Epithelial cell of proximal tubule (primary cell): ENCODE results near the gene CYSTM1. TPM values are rescaled to one million over a fixed set of nuclear protein-coding genes. Genes with fewer than 3 reads are reported as not detected.

Source experiments
- DNase-seq: peaks from one replicate; pipeline ENCODE4 v3.0.0-alpha.2; 2011; ENCODE audit warnings: low read depth
- H3K4me3 ChIP-seq: 2 replicates; pipeline ENCODE4 v1.5.1; 2011; ENCODE audit warnings: low read depth, mild to moderate bottlenecking, low read length
- total RNA-seq: library from RNA; depleted of rRNA; stranded (reverse); fragments of >200 nt; gene quantifications from 2 replicates; pipeline ENCODE4 v1.2.3, GENCODE V29; 2015
- TF ChIP-seq, protein P1 (sequence below): conservative IDR thresholded peaks from 2 replicates; pipeline ENCODE4 v1.5.1; 2012; ENCODE audit warnings: low read depth, mild to moderate bottlenecking, low read length

CYSTM1 gene
- total RNA-seq, 1 donor from 2014 or later, result 161 TPM

DNA sequence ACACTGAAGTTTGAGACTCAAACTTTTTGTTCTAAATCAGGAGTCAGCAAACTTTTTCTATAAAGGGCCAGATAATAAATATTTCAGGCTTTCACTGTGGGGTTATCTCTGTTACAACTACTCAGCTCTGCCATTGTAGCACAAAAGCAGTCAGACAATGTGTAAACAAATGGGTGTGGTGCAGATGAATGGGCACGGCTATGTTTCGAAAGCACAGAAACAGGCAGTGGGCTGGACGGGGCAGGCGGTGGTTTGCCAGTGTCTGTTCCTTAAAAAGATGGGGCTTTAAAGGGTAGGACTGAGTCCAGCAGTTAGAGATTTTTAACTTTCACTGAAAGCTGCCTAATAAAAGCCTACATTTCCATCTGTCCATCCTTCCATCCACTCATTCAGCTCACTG, 79.0 kb downstream of the CYSTM1 start:
- H3K4me3 ChIP-seq, result no peak overlapping the region
- TF ChIP-seq, protein P1, sequence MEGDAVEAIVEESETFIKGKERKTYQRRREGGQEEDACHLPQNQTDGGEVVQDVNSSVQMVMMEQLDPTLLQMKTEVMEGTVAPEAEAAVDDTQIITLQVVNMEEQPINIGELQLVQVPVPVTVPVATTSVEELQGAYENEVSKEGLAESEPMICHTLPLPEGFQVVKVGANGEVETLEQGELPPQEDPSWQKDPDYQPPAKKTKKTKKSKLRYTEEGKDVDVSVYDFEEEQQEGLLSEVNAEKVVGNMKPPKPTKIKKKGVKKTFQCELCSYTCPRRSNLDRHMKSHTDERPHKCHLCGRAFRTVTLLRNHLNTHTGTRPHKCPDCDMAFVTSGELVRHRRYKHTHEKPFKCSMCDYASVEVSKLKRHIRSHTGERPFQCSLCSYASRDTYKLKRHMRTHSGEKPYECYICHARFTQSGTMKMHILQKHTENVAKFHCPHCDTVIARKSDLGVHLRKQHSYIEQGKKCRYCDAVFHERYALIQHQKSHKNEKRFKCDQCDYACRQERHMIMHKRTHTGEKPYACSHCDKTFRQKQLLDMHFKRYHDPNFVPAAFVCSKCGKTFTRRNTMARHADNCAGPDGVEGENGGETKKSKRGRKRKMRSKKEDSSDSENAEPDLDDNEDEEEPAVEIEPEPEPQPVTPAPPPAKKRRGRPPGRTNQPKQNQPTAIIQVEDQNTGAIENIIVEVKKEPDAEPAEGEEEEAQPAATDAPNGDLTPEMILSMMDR, result no peak
- no peak for DNase-seq

DNA sequence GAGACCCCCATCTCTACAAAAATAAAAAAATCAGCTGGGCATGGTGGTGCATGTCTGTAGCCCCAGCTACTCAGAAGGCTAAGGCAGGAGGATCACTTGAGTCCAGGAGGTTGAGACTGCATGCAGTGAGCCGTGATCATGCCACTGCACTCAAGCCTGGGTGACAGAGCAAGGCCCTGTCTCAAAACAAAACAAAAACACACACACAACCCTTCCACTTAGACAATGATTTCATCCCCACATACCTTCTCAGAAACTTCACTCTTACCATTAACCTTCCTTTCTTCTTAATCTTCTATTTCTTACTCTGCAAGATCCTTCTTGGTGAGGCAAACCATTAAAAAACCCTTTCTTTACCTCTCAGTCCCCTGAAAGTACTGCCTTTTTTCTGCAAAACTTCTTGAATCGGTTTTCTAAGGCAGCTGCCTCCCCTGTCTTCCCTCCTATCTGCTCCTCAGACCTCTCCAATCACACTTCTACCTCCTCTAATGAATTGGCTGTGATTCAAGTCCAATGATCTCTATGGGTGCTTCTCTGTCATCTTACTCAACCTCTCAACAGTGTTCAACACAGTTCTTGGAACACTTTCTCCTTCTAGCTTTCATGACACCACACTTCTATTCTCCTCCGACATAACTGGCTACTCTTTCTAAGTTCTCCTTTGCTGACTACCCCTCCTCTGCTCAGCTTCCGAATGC, 80.6 kb downstream of the CYSTM1 start:
- TF ChIP-seq, protein P1, result no peak

DNA sequence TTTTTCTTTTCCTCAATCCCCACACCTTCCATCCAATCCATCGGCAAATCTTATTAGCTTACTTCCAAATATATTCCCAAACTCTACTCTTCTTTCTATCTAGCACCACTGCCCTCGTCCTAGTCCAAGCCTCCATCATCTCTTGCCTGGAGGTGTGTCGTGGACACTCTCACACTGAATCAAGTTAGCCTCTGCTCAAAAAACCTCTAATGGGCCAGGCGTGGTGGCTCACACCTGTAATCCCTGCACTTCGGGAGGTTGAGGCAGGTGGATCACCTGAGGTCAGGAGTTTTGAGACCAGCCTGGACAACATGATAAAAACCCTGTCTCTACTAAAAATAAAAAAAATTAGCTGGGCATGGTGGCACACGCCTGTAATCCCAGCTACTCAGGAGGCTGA, 81.7 kb downstream of the CYSTM1 start:
- no peak for DNase-seq
- TF ChIP-seq, protein P1, result no peak
- H3K4me3 ChIP-seq, result no peak overlapping the region

More for the DNA sequence above, 80.6 kb downstream of the CYSTM1 start:
- H3K4me3 ChIP-seq, result no peak overlapping the region
- DNase-seq, result no peak

DNA sequence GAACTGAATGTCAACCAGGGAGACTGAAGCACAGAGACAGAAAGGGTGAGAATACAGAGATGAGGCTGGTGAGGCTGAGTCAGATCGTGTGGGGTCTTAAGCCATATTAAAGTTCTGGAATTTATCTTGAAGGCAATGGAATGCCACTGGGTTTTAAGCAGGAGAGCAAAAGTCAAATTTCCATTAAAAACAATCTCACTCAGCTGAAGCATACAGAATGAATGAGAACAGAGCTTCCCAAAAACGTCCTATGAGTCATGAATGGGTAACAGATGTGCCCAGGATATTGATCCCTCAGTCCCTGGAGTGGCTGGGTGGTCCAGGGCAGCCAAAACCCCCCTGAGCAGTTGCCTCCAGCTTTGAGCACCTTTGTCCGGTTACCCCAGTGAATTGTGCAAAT, 83.0 kb downstream of the CYSTM1 start:
- no peak for DNase-seq

DNA sequence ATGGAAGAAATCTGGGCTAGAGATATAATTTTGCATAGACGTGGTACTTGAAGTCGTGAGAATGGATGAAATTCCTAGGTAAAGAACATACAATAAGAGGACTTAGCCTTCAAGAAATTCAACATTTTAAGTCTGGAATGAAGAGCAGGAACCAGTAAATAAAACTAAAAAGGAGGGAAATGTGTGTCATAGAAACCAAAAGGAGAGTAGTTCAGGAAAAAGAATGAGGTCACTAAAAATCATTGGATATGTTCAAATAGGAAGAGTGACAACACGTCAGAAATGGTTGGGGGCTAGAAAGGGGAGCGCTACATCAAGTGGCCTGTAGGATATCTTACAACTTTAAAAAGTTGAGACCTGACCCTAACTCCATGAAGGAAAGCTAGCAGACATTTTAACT, 83.9 kb downstream of the CYSTM1 start:
- H3K4me3 ChIP-seq, result no peak overlapping the region
- no peak for DNase-seq
- TF ChIP-seq, protein P1, result no peak

More for the DNA sequence above, 83.0 kb downstream of the CYSTM1 start:
- TF ChIP-seq, protein P1, result no peak
- no peak overlapping the region for H3K4me3 ChIP-seq

DNA sequence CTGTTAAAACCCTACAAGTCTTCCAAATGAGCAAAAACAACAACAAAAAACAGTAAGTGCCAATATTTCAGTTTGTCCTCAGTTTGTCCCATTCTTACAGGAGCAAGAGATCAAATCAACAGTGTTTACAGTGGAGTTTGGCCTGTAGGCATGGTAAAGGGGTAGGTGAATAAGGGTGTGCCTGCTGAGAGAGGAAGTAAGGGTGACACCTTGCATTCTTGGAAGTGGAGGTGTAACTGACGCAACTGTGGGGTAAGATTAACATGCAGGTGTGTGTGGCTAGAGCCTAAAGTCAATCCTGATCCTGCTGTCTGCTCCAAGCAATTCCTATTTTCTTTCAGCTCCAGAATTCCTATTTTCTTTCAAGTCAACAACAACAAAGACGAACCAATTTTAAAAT, 84.5 kb downstream of the CYSTM1 start:
- DNase-seq, result no peak
- TF ChIP-seq, protein P1, result no peak
- H3K4me3 ChIP-seq, result no peak overlapping the region

DNA sequence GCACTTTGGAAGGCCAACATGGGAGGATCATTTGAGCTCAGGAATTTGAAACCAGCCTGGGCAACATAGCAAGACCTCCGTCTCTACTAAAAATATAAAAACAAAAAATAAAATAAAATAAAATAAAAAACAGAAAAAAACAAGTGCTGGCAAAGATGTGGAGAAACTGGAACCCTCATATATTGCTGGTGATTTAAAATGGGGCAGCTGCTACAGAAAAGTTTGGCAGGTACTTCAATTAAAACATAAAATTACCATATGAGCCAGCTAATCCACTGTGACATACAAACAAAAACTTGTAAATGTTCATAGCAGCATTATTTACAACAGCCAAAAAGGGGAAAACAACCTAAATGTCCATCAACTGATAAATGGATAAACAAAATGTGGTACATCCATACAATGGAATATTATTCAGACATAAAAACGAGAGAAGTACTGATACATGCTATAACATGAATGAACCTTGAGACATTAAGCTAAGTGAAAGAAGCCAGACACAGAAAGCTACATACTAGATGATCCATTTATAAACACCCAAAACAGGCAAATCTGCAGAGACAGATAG, 85.2 kb downstream of the CYSTM1 start:
- no peak overlapping the region for H3K4me3 ChIP-seq
- TF ChIP-seq, protein P1, result no peak

More for the DNA sequence above, 85.2 kb downstream of the CYSTM1 start:
- no peak for DNase-seq
